ENCODE results near the gene UTP4. TPM values are rescaled to one million over a fixed set of nuclear protein-coding genes. Genes with fewer than 3 reads are reported as not detected.

Gene UTP4
- total RNA-seq, 4 donors from 2014 or later = 12.1 to 45.1 (median 31.4) TPM

- peak; percentile 72 to 93 (median 85) for TF ChIP-seq CTCF (IDR thresholded peaks at IDR 0.05)
- TF ChIP-seq POLR2A (IDR thresholded peaks at IDR 0.05) = no peak
- no peaks in the 10 kb centered on the region for H3K27me3 ChIP-seq
- no peaks in the 10 kb centered on the region for H3K4me1 ChIP-seq
- peak overlapping the region in 1 of 2 donors; percentile 14 for H3K27ac ChIP-seq
- no peaks in the 10 kb centered on the region for H3K36me3 ChIP-seq
- no peak overlapping the region for H3K4me3 ChIP-seq
- intact Hi-C loops (cut with DNase I; ENCODE audit: low total_unique reads) = loop anchor here (5.0 kb wide), 1 partner anchor 137 kb away; no protein-coding TSS in a partner anchor
- peak; percentile 43 to 78 for DNase-seq
- no peaks in the 10 kb centered on the region for H3K9me3 ChIP-seq
These were observed 17.9 kb downstream of the UTP4 start for GRCh38 chr16:69150146-69150865.

GRCh38 chr16:69157196-69157595 is 24.7 kb downstream of the UTP4 start:
- no peak overlapping the region for H3K4me3 ChIP-seq
- H3K27ac ChIP-seq = no peak overlapping the region
- no peaks in the 10 kb centered on the region for H3K27me3 ChIP-seq
- no peak for TF ChIP-seq POLR2A (IDR thresholded peaks at IDR 0.05)
- no peak for TF ChIP-seq CTCF (IDR thresholded peaks at IDR 0.05)
- DNase-seq = no peak
- intact Hi-C loops (cut with DNase I; ENCODE audit: low total_unique reads) = no loop called here
- H3K4me1 ChIP-seq = no peaks in the 10 kb centered on the region
- no peaks in the 10 kb centered on the region for H3K9me3 ChIP-seq
- no peaks in the 10 kb centered on the region for H3K36me3 ChIP-seq

- intact Hi-C loops (cut with DNase I; ENCODE audit: low total_unique reads) = no loop called here
- TF ChIP-seq POLR2A (IDR thresholded peaks at IDR 0.05) (no peak), CTCF (IDR thresholded peaks at IDR 0.05) (no peak)
- H3K36me3 ChIP-seq = no peaks in the 10 kb centered on the region
- no peaks in the 10 kb centered on the region for H3K9me3 ChIP-seq
- H3K4me1 ChIP-seq = no peaks in the 10 kb centered on the region
- no peak overlapping the region for H3K27ac ChIP-seq
- DNase-seq = no peak
- no peak overlapping the region for H3K4me3 ChIP-seq
- H3K27me3 ChIP-seq = no peaks in the 10 kb centered on the region
These were observed 27.7 kb downstream of the UTP4 start for GRCh38 chr16:69160192-69160591.

GRCh38 chr16:69165584-69165983 is 33.1 kb downstream of the UTP4 start:
- TF ChIP-seq POLR2A (IDR thresholded peaks at IDR 0.05) = no peak
- TF ChIP-seq CTCF (IDR thresholded peaks at IDR 0.05) = no peak
- no peak for DNase-seq
- H3K36me3 ChIP-seq = no peaks in the 10 kb centered on the region
- no peak overlapping the region for H3K4me3 ChIP-seq
- H3K27ac ChIP-seq = peak overlapping the region; percentile 60 to 72
- H3K4me1 ChIP-seq = peaks cover 6 to 9% of the 10 kb centered on the region in 2 donors
- H3K9me3 ChIP-seq = no peaks in the 10 kb centered on the region
- H3K27me3 ChIP-seq = no peaks in the 10 kb centered on the region
- intact Hi-C loops (cut with DNase I; ENCODE audit: low total_unique reads) = no loop called here

- H3K27ac ChIP-seq = peak overlapping the region; percentile 60 to 72
- H3K36me3 ChIP-seq = no peaks in the 10 kb centered on the region
- peak in 1 of 2 donors; percentile 43 for DNase-seq
- no peak for TF ChIP-seq CTCF (IDR thresholded peaks at IDR 0.05)
- TF ChIP-seq POLR2A (IDR thresholded peaks at IDR 0.05) = no peak
- H3K9me3 ChIP-seq = no peaks in the 10 kb centered on the region
- H3K4me1 ChIP-seq = peaks cover 6 to 9% of the 10 kb centered on the region in 2 donors
- intact Hi-C loops (cut with DNase I; ENCODE audit: low total_unique reads) = no loop called here
- H3K27me3 ChIP-seq = no peaks in the 10 kb centered on the region
- H3K4me3 ChIP-seq = no peak overlapping the region
These were observed 33.9 kb downstream of the UTP4 start for GRCh38 chr16:69166221-69166833.
